Right hindlimb (tissue), 1 donor: ENCODE data around the gene TEX55.
A peak's percentile ranks its signal among the peaks of the same experiment; 100 is the strongest.
"Not testable (repeated sequence)": the region's sequence is repeated elsewhere in the genome, so short reads cannot be mapped to it uniquely, and the experiment has no call there.

Source experiments
- DNase-seq: peaks from one replicate; pipeline ENCODE4 v3.0.0-alpha.2; 2018

The TEX55 gene

GRCh38 chr3:119145500-119146167 lies at the start of gene TEX55:
TEX55 (plus strand) TSS chr3:119146165; CDS start chr3:119146190, 25 bp downstream.
- peak; percentile 22 for DNase-seq

DNA sequence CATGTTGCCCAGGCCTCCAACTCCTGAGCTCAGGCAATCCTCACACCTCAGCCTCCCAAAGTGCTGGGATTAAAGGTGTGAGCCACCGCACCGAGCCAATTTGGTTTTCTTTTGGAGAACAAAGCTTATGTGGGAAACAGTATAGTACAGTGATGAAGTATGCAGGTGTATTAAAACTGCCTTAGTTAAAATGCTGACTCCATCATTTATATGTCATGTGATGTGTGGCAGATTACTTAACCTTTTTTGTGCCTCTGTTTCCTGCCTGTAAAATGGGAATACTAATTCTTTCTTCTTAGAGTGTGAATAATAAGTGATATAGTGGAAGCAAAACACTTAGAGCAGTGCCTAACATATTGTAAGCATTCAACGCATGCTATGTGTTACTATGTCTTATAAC lies 48.0 kb upstream of the TEX55 start:
- DNase-seq, result no peak

DNA sequence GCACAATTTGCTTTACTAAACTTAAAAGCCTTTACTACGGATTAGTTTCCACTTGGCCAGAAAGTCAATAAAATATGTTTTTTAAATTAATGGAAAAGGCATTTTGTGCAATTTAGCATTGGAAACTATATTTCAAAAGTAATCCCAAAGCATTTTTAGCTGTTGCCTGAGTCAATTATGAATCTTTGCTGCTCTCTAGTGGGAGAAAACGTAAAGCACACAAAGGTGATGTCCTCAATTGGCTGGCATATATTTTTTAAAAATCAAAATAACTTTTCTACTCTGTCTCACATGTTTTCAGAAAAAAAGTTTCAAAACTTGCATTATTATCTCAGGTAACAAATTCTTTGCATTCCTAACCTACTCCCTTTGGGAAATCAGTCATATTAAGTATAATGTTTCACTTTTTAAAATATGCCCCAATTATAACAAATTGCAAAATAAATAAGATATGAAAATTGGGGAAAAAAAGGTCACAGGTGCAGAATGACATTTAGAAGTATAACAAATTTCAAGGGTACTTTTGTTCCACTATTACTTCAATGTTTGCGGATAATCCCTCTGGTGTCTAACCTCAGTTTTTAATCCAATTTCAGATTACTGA lies 47.2 kb upstream of the TEX55 start:
- no peak for DNase-seq

DNA sequence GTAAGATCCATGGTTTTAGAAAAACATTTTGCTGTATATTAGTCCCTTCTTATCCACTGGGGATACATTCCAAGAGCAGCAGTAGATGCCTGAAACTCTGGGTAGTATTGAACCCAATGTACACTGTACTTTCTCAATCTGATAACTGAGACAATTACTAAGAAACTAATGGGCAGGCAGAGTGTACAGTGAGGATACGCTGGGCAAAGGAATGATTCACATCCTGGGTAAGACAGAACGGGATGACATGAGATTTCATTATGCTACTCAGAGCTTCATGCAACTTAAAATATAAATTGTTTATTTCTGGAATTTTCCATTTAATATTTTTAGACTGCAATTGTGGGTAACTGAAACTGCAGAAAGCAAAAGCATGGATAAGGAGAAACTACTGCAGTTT lies 46.2 kb upstream of the TEX55 start:
- no peak for DNase-seq

GRCh38 chr3:119104031-119104430 lies 41.9 kb upstream of the TEX55 start:
- DNase-seq, result no peak

DNA sequence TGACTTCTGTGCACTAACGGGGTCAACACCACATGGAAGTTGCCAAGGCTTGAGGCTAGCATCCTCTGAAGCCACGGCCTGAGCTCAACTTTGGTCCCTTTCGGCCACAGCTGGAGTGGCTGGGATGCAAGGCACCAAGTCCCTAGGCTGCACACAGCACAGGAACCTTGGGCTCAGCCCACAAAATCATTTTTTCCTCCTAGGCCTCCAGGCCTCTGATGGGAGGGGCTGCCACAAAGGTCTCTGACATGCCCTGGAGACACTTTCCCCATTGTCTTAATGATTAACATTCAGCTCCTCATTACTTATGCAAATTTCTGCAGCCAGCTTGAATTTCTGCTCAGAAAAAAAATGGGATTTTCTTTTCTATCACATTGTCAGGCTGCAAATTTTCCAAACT lies 27.6 kb upstream of the TEX55 start:
- not testable (repeated sequence) for DNase-seq

DNA sequence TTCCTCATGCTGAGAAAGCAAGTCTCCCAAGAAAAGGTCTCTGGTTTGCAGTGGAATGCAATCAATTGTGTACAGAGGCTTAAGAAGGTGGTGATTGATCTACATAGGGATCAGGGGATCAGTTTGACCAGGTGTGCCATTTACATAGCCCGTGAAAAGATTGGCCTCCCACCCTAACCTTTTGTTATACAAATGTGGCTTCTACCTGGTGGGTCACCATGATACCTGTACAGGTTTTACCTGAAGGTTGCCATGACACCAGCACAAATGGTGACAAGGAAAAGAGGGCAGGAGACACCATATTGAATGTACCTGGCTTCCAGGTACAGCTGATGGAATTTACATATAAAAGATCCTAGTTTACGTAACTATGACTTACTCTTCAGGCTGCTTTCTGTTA lies 25.5 kb upstream of the TEX55 start:
- no peak for DNase-seq

GRCh38 chr3:119122350-119122749 lies 23.6 kb upstream of the TEX55 start:
- DNase-seq, result no peak

GRCh38 chr3:119125342-119125741 lies 20.6 kb upstream of the TEX55 start:
- DNase-seq, result no peak

DNA sequence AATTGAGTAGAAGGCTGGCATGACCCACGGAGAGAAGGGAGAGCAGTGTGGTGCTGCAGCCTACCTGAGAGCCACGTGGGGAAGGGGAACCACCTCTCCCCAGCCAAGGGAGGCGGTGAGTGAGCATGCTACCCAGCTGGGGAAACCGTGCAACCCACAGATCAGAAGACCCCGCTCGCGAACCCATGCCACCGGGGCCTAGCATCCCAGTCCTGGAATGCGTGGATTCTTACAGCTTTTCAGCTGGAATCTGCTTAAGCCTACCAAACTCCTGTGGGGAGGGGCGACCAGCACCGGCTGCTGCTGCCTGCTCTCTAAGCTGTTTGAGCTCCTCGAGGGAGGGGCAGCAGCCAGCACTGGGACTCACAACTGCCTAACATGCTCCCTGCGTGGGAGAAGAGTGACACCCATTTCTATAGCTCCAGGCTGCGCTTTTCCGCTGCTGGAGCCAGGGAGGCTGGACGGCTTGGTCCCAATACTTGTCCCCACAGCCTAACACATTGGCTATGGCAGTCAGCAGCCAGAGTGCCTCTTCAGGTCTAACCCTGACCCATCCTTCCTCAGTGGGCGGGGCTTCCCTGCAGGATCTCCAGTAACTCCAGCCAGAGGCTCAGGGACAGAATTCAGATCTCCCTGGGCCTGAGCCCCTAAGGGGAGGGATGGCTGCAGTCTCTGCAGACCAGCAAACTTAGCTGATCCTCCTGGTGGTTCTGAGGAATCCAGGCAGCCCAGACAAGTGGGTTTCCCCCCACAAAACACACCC lies 20.0 kb upstream of the TEX55 start:
- no peak for DNase-seq

DNA sequence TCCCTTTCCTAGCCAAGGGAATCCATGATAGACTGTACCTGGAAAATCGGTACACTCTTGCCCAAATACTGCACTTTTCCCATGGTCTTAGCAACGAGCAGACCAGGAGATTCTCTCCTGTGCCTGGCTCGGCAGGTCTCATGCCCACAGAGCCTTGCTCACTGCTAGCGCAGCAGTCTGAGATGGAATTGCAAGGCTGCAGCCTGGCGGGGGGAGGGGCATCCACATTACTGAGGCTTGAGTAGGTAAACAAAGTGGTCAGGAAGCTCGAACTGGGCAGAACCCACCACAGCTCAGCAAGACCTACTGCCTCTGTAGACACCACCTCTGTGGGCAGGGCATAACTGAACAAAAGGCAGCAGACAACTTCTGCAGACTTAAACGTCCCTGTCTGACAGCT lies 15.7 kb upstream of the TEX55 start:
- DNase-seq, result not testable (repeated sequence)

GRCh38 chr3:119132291-119132690 lies 13.7 kb upstream of the TEX55 start:
- DNase-seq, result not testable (repeated sequence)

- DNase-seq, result not testable (repeated sequence)
These were observed 6.6 kb upstream of the TEX55 start for GRCh38 chr3:119139360-119139759.

DNA sequence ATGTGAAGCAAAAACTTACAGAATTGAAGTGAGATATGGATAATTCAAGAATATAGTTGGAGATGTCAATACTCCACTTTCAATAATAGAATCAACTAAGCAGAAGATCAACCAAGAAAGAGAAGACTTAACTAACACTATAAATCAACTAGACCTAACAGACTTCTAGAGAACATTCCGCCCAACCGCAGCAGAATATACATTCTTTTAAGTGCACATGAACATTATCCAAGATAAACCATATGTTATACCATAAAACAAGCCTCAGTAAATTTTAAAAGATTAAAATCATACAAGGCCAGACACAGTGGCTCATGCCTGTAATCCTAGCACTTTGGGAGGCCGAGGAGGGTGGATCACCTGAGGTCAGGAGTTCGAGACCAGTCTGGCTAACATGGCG lies 5.5 kb upstream of the TEX55 start:
- no peak for DNase-seq

- DNase-seq, result no peak
These were observed 851 bp upstream of the TEX55 start for GRCh38 chr3:119145128-119145499.

GRCh38 chr3:119146578-119147375 lies 812 bp downstream of the TEX55 start:
- no peak for DNase-seq

GRCh38 chr3:119147494-119147893 lies 1.5 kb downstream of the TEX55 start:
- no peak for DNase-seq

DNA sequence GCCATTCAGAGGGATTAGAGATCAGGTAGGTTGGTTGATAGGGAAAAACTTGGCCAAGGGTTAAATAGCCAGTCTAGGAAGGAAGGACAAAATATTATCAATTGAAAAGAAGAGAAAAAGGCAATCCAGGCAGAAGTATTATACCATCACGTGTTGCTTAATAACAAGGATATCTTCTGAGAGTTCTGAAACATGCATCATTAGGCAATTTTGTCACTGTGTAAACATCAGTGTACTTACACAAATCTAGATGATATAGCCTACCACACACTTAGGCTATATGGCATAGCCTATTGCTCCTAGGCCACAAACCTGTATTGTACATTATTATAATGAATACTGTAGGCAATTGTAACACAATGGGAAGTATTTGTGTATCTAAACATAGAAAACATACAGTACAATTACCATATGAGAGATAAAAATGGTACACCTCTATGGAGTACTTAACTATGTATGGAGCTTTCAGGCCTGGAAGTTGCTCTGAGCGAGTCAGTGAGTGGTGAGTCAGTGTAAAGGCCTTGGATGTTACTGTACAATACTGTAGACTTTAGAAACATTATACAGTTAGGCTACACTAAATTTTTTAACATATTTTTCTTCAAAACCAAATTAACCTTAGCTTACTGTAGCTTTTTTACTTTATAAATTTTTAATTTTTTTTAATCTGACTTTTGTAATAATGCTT lies 2.7 kb downstream of the TEX55 start:
- no peak for DNase-seq

DNA sequence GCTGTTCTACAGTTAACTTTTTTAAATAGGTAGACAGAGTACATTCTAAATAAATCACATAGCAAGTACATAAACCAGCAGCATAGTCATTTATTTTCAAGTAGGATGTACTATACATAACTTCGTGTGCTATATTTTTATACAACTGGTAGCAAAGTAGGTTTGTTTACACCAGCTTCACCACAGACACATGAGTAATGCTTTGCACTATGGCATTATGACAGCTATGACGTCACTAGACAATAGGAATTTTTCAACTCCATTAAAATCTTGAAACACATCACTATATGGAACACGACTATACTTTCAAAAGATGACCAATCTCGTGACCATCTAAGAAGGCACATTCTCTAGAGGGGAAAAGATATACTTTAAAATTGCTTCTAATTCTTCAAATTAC lies 3.5 kb downstream of the TEX55 start:
- no peak for DNase-seq

GRCh38 chr3:119156868-119157267 lies 10.9 kb downstream of the TEX55 start:
- no peak for DNase-seq

DNA sequence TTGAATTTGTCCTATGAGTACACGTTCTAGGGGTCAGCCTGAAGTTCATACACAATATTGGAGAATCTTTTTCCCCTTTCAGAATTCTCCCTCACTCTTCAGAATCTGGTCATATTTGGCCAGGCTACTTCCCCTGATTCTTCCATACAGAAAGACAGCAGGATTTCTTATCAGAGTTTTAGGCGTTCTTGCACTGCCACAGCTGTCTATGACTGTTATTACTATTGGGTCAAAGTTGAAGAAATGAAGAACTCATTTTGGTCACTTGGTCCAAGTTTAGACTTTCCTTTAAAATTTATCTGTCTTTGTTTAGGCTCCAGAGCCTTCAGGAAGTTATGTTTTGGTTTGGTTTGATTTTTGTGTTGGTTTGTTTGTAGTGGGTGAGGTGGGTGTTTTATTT lies 12.0 kb downstream of the TEX55 start:
- DNase-seq, result no peak

DNA sequence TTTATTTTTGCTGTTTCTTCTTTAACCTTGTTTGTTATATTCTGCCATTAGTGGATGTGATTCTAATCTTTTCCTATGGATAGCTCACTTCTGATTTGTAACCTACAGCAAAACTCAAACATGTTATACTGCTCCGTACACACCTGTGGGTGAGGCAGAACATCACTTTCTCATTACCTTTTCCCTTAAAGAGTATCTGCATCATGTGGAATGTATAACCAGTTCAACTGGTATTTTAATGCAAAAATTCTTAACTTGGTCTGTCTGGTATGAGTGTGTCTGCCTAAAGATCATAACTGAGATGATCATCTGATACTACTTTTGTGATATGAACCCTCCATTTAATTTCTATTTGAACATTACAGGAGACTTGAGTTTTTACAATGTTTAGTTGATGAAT lies 14.4 kb downstream of the TEX55 start:
- DNase-seq, result no peak

GRCh38 chr3:119160815-119161214 lies 14.8 kb downstream of the TEX55 start:
- DNase-seq, result no peak
